Measurements from ENCODE around the gene ARHGAP15.

GRCh38 chr2:143745060-143745459 is 615.8 kb downstream of the ARHGAP15 start:
- TF ChIP-seq, protein P1, sequence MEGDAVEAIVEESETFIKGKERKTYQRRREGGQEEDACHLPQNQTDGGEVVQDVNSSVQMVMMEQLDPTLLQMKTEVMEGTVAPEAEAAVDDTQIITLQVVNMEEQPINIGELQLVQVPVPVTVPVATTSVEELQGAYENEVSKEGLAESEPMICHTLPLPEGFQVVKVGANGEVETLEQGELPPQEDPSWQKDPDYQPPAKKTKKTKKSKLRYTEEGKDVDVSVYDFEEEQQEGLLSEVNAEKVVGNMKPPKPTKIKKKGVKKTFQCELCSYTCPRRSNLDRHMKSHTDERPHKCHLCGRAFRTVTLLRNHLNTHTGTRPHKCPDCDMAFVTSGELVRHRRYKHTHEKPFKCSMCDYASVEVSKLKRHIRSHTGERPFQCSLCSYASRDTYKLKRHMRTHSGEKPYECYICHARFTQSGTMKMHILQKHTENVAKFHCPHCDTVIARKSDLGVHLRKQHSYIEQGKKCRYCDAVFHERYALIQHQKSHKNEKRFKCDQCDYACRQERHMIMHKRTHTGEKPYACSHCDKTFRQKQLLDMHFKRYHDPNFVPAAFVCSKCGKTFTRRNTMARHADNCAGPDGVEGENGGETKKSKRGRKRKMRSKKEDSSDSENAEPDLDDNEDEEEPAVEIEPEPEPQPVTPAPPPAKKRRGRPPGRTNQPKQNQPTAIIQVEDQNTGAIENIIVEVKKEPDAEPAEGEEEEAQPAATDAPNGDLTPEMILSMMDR (IDR thresholded peaks at IDR 0.05; ENCODE audit: insufficient read depth, low read depth, low read length): no peak
- no peak for TF ChIP-seq EZH2 (IDR thresholded peaks at IDR 0.05; ENCODE audit: insufficient read depth, low read length)
